Panc1 (cell line): ENCODE results near the gene FOCAD.

Experiments
- CTCF ChIP-seq: fragments of 450-650 bp; IDR thresholded peaks from 2 replicates; pipeline ENCODE4 v1.5.1; 2017; ENCODE audit warnings: mild to moderate bottlenecking
- POLR2AphosphoS5 ChIP-seq: IDR thresholded peaks from 2 replicates; pipeline ENCODE4 v1.6.1; 2012; ENCODE audit warnings: mild to moderate bottlenecking, low read depth, low read length, moderate library complexity
- SIN3A ChIP-seq: IDR thresholded peaks from 2 replicates; pipeline ENCODE4 v1.6.1; 2012; ENCODE audit warnings: low read depth, mild to moderate bottlenecking, low read length, moderate library complexity, borderline replicate concordance; ENCODE audit not compliant: insufficient read depth
- TCF7L2 ChIP-seq: IDR thresholded peaks from 2 replicates; pipeline ENCODE4 v1.6.1; 2011; ENCODE audit warnings: mild to moderate bottlenecking, low read depth, low read length, inconsistent platforms
- TF ChIP-seq, protein P1 (sequence below), 2 experiments: IDR thresholded peaks; 2 replicates each; pipeline ENCODE4 v1.6.1; 2011 to 2012; ENCODE audit warnings: low read depth in 2 of 2, control low read depth in 1 of 2, low read length in 1 of 2, mild to moderate bottlenecking in 1 of 2, moderate library complexity in 1 of 2; ENCODE audit not compliant: insufficient read depth in 1 of 2

DNA sequence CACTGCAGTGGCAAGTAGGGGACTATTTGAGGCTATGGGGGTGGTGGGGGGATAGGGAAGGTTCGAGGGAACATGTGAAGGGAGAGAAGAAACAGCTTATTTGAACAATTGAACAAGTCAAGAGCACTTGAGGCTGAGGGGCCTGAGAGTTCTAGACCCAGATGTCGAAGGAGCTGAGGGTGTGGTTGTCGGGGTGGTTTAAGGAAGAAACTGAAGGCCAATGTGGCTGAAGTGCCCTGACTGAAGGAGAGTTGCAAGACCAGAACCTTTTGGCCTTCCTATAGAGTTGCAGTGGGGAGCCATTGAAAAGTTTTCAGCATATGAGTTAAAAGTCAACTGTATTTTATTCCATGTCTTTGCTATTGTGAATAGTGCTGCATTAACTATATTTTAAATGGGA lies 19.1 kb downstream of the FOCAD start:
- TF ChIP-seq CTCF (no peak), POLR2AphosphoS5 (no peak), SIN3A (no peak), TCF7L2 (no peak)
- TF ChIP-seq, protein P1, sequence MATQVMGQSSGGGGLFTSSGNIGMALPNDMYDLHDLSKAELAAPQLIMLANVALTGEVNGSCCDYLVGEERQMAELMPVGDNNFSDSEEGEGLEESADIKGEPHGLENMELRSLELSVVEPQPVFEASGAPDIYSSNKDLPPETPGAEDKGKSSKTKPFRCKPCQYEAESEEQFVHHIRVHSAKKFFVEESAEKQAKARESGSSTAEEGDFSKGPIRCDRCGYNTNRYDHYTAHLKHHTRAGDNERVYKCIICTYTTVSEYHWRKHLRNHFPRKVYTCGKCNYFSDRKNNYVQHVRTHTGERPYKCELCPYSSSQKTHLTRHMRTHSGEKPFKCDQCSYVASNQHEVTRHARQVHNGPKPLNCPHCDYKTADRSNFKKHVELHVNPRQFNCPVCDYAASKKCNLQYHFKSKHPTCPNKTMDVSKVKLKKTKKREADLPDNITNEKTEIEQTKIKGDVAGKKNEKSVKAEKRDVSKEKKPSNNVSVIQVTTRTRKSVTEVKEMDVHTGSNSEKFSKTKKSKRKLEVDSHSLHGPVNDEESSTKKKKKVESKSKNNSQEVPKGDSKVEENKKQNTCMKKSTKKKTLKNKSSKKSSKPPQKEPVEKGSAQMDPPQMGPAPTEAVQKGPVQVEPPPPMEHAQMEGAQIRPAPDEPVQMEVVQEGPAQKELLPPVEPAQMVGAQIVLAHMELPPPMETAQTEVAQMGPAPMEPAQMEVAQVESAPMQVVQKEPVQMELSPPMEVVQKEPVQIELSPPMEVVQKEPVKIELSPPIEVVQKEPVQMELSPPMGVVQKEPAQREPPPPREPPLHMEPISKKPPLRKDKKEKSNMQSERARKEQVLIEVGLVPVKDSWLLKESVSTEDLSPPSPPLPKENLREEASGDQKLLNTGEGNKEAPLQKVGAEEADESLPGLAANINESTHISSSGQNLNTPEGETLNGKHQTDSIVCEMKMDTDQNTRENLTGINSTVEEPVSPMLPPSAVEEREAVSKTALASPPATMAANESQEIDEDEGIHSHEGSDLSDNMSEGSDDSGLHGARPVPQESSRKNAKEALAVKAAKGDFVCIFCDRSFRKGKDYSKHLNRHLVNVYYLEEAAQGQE (IDR thresholded peaks at IDR 0.05; ENCODE audit: insufficient read depth in 1 of 2, low read depth in 2 of 2, low read length in 1 of 2), result no peak
